Measurements from ENCODE around the gene CDK2. TPM values are rescaled to one million over a fixed set of nuclear protein-coding genes. Genes with fewer than 3 reads are reported as not detected.
"Not testable (repeated sequence)": the region's sequence is repeated elsewhere in the genome, so short reads cannot be mapped to it uniquely, and the experiment has no call there.

CDK2 gene
- total RNA-seq, 1 donor from 2014 or later, result 8.4 TPM

- ATAC-seq; DNase-seq; intact Hi-C loops (cut with micrococcal nuclease): not testable (repeated sequence)
These were observed 32.9 kb downstream of the CDK2 start for GRCh38 chr12:55999522-55999921.

GRCh38 chr12:55999999-56000540 is 33.4 kb downstream of the CDK2 start:
- DNase-seq; ATAC-seq; intact Hi-C loops (cut with micrococcal nuclease): not testable (repeated sequence)

- DNase-seq, result no peak
- no peak for ATAC-seq
- intact Hi-C loops (cut with micrococcal nuclease), result no loop called here
These were observed 35.0 kb downstream of the CDK2 start for GRCh38 chr12:56001487-56002100.

- ATAC-seq; intact Hi-C loops (cut with micrococcal nuclease): not testable (repeated sequence)
These were observed 36.7 kb downstream of the CDK2 start for GRCh38 chr12:56003376-56003775.

GRCh38 chr12:56004211-56004610 is 37.6 kb downstream of the CDK2 start:
- no peak for DNase-seq
- intact Hi-C loops (cut with micrococcal nuclease), result no loop called here
- ATAC-seq, result no peak

More at GRCh38 chr12:56003376-56003775, 36.7 kb downstream of the CDK2 start:
- DNase-seq, result not testable (repeated sequence)

GRCh38 chr12:56007564-56008559 is 41.2 kb downstream of the CDK2 start:
- ATAC-seq (peak; percentile 88), DNase-seq (peak; percentile 74)
- intact Hi-C loops (cut with micrococcal nuclease), result no loop called here

- no peak for DNase-seq
- intact Hi-C loops (cut with micrococcal nuclease), result no loop called here
- no peak for ATAC-seq
These were observed 43.5 kb downstream of the CDK2 start for GRCh38 chr12:56010111-56010570.

- ATAC-seq, result no peak
- intact Hi-C loops (cut with micrococcal nuclease), result no loop called here
- no peak for DNase-seq
These were observed 45.0 kb downstream of the CDK2 start for GRCh38 chr12:56011509-56012090.

GRCh38 chr12:56013482-56013881 is 46.9 kb downstream of the CDK2 start:
- intact Hi-C loops (cut with micrococcal nuclease), result no loop called here
- ATAC-seq, result no peak
- DNase-seq, result no peak

- DNase-seq (no peak), ATAC-seq (no peak)
- intact Hi-C loops (cut with micrococcal nuclease), result no loop called here
These were observed 47.6 kb downstream of the CDK2 start for GRCh38 chr12:56014205-56014604.

GRCh38 chr12:56017181-56017580 is 50.6 kb downstream of the CDK2 start:
- ATAC-seq (no peak), DNase-seq (no peak)
- intact Hi-C loops (cut with micrococcal nuclease), result no loop called here

- ATAC-seq, result no peak
- DNase-seq, result no peak
- intact Hi-C loops (cut with micrococcal nuclease), result no loop called here
These were observed 51.7 kb downstream of the CDK2 start for GRCh38 chr12:56018356-56018755.

GRCh38 chr12:56020423-56021184 is 54.0 kb downstream of the CDK2 start, which contains the start of gene IKZF4:
Gene IKZF4, plus strand, starts transcription at chr12:56021043. Its CDS starts 451 bp downstream, at chr12:56021494.
- ATAC-seq, result peak; percentile 69
- intact Hi-C loops (cut with micrococcal nuclease), result no loop called here
- DNase-seq, result peak; percentile 51

- intact Hi-C loops (cut with micrococcal nuclease), result no loop called here
- ATAC-seq (no peak), DNase-seq (no peak)
These were observed 55.4 kb downstream of the CDK2 start for GRCh38 chr12:56021889-56022497.
